HG03025 (cell line): Measurements from ENCODE around the gene ATP8A2.

ENCODE experiments used
- ATAC-seq: cut with Tn5 transposase; IDR thresholded peaks from one replicate; pipeline ENCODE4 v1.9.1; 2021; ENCODE audit warnings: mild to moderate bottlenecking, moderate library complexity; ENCODE audit not compliant: unreplicated experiment, low FRiP score

The ATP8A2 gene

GRCh38 chr13:25715760-25716159 lies 344.0 kb downstream of the ATP8A2 start:
- no peak for ATAC-seq

GRCh38 chr13:25717666-25718197 lies 346.0 kb downstream of the ATP8A2 start:
- ATAC-seq, result no peak

GRCh38 chr13:25719666-25720065 lies 347.9 kb downstream of the ATP8A2 start:
- ATAC-seq, result no peak

GRCh38 chr13:25722893-25723292 lies 351.1 kb downstream of the ATP8A2 start:
- no peak for ATAC-seq

- no peak for ATAC-seq
Measured at GRCh38 chr13:25725104-25725503, 353.3 kb downstream of the ATP8A2 start.

GRCh38 chr13:25727250-25727649 lies 355.5 kb downstream of the ATP8A2 start:
- no peak for ATAC-seq

GRCh38 chr13:25727810-25728209 lies 356.0 kb downstream of the ATP8A2 start:
- no peak for ATAC-seq

GRCh38 chr13:25729201-25729600 lies 357.4 kb downstream of the ATP8A2 start:
- no peak for ATAC-seq

- no peak for ATAC-seq
Measured at GRCh38 chr13:25731037-25731436, 359.3 kb downstream of the ATP8A2 start.

- ATAC-seq, result no peak
Measured at GRCh38 chr13:25731536-25731935, 359.8 kb downstream of the ATP8A2 start.

- ATAC-seq, result no peak
Measured at GRCh38 chr13:25732111-25732865, 360.5 kb downstream of the ATP8A2 start.

GRCh38 chr13:25733001-25733491 lies 361.3 kb downstream of the ATP8A2 start:
- no peak for ATAC-seq

- ATAC-seq, result no peak
Measured at GRCh38 chr13:25733696-25734435, 362.1 kb downstream of the ATP8A2 start.

- ATAC-seq, result no peak
Measured at GRCh38 chr13:25738342-25739196, 366.8 kb downstream of the ATP8A2 start.

- no peak for ATAC-seq
Measured at GRCh38 chr13:25739376-25739775, 367.6 kb downstream of the ATP8A2 start.

GRCh38 chr13:25741796-25742195 lies 370.0 kb downstream of the ATP8A2 start:
- no peak for ATAC-seq

- ATAC-seq, result no peak
Measured at GRCh38 chr13:25742220-25742619, 370.4 kb downstream of the ATP8A2 start.

GRCh38 chr13:25743421-25743820 lies 371.6 kb downstream of the ATP8A2 start:
- ATAC-seq, result no peak

GRCh38 chr13:25744178-25744577 lies 372.4 kb downstream of the ATP8A2 start:
- no peak for ATAC-seq

GRCh38 chr13:25746131-25746530 lies 374.4 kb downstream of the ATP8A2 start:
- ATAC-seq, result no peak
